Esophagus (tissue), 2 donors: ENCODE measurements around the gene ZDHHC3. TPM values are rescaled to one million over a fixed set of nuclear protein-coding genes. Genes with fewer than 3 reads are reported as not detected.
"Not testable (repeated sequence)": the region's sequence is repeated elsewhere in the genome, so short reads cannot be mapped to it uniquely, and the experiment has no call there.

ENCODE experiments used
- H3K27ac ChIP-seq, 2 donors: one replicate each; pipeline ENCODE4 v1.5.1; 2013; ENCODE audit warnings: low read depth in 2 of 2, mild to moderate bottlenecking in 2 of 2, inconsistent platforms in 1 of 2, low read length in 1 of 2, moderate library complexity in 1 of 2
- H3K27me3 ChIP-seq, 2 donors: one replicate each; pipeline ENCODE4 v1.6.1; 2013; ENCODE audit warnings: low read length in 2 of 2, control low read depth in 1 of 2, mild to moderate bottlenecking in 1 of 2; ENCODE audit not compliant: insufficient read depth in 2 of 2, control insufficient read depth in 1 of 2
- H3K36me3 ChIP-seq, 2 donors: one replicate each; pipeline ENCODE4 v1.6.1; 2013; ENCODE audit warnings: low read length in 1 of 2; ENCODE audit not compliant: control insufficient read depth in 2 of 2, insufficient read depth in 2 of 2
- H3K4me1 ChIP-seq, 2 donors: one replicate each; pipeline ENCODE4 v1.6.1; 2013; ENCODE audit warnings: low read length in 1 of 2; ENCODE audit not compliant: control insufficient read depth in 2 of 2, insufficient read depth in 2 of 2
- H3K4me3 ChIP-seq, 2 donors: one replicate each; pipeline ENCODE4 v1.5.1; 2013; ENCODE audit warnings: low read length in 2 of 2, mild to moderate bottlenecking in 2 of 2, low read depth in 1 of 2, moderate library complexity in 1 of 2
- H3K9me3 ChIP-seq, 2 donors: one replicate each; pipeline ENCODE4 v1.6.1; 2013; ENCODE audit warnings: mild to moderate bottlenecking in 2 of 2, low read depth in 1 of 2, low read length in 1 of 2, moderate library complexity in 1 of 2; ENCODE audit not compliant: control insufficient read depth in 2 of 2, insufficient read depth in 1 of 2
- WGBS, 2 donors: extraction: QIAGEN DNeasy Blood & Tissue Kit; methylation state at CpG; one replicate each; pipeline ENCODE4 v1.1.7; 2013; 5-methylcytosine and 5-hydroxymethylcytosine counted together
- polyA plus RNA-seq, 2 donors: library from polyadenylated mRNA; stranded (reverse); fragments of 200-250 nt; gene quantifications; one replicate each; pipeline ENCODE4 v1.2.3, GENCODE V29; 2013
- donor health status: healthy with polysubstance abuse.
- donor health status: Bipolar disorder and iron deficiency.

ZDHHC3 gene
- polyA plus RNA-seq, 2 donors = 26.0 to 50.1 TPM

DNA sequence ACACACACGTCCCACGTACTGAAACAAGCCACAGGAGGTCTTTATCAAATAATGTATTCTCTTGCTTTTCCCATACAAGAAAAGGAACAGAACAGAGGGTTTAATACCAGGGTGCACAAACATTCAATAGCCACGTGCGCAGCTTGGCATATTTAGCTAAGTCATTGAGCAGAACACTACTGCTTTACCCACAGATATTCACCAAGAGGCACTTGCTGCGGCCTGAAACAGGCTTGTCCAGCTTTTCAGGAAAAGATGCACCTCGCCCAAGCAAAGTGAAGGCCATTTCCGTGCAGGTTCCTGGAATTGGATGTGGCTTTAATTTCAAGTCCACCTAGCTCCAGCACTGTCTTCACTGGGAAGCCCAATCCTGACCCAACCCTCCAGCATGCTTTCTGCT is 17.6 kb downstream of the ZDHHC3 start:
- H3K4me1 ChIP-seq = peaks cover 5 to 12% of the 10 kb centered on the region in 2 donors
- no peak overlapping the region for H3K4me3 ChIP-seq
- 75 to 81% methylated on average over 7 of the region's 7 CpGs for WGBS, 2 donors
- peaks cover 5 to 9% of the 10 kb centered on the region in 2 donors for H3K36me3 ChIP-seq
- H3K27ac ChIP-seq = peak overlapping the region; percentile 55 to 81
- peaks cover 0 to 2% of the 10 kb centered on the region in 2 donors for H3K9me3 ChIP-seq
- H3K27me3 ChIP-seq = no peaks in the 10 kb centered on the region

DNA sequence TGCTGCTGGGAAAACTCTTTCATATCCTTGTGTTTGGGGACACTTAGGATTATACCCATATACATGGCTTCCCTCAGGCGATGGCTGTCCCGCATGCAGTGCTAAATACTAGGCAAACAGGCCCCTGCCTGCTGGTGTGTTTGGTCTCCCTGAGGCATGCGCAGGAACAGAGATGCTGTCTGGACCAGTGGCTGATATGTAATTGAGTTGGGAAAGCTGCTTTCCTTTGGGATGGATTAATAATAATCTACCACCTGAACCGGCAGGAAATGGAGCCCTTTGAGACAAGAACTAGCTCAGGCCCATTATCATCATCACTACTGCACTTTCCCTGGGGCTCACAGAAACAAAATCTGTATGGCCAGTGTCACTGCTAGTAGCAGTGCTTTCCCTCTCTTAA is 18.0 kb downstream of the ZDHHC3 start:
- no peak overlapping the region for H3K4me3 ChIP-seq
- H3K4me1 ChIP-seq = peaks cover 5 to 10% of the 10 kb centered on the region in 2 donors
- H3K36me3 ChIP-seq = peaks cover 5 to 9% of the 10 kb centered on the region in 2 donors
- peaks cover 0 to 2% of the 10 kb centered on the region in 2 donors for H3K9me3 ChIP-seq
- H3K27me3 ChIP-seq = no peaks in the 10 kb centered on the region
- WGBS, 2 donors = 79 to 80% methylated on average over 4 of the region's 4 CpGs
- peak overlapping the region in 1 of 2 donors; percentile 26 for H3K27ac ChIP-seq

DNA sequence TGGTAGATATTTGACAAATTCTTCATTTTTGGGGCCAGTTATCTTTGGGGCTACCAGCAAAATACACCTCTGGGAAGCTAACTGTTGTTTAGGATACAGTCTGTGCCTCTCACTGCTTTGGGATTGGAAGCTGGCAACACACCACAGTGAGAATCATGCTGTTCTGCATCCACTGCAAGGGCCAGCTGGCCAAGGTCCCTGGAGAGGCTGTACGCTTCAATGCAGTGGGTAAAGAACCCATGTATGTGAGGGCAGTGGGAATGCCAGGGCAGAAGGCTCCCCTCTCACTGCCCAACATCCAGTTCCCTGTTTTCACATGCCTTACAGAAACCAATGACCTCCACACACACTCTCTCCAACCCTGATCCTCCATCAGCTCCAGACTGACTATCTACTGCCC is 20.1 kb downstream of the ZDHHC3 start:
- Histone ChIP-seq H3K4me1 (peaks cover 5 to 10% of the 10 kb centered on the region in 2 donors), H3K4me3 (no peak overlapping the region), H3K27ac (no peak overlapping the region), H3K27me3 (no peaks in the 10 kb centered on the region), H3K36me3 (peaks cover 5 to 9% of the 10 kb centered on the region in 2 donors), H3K9me3 (peaks cover 0 to 2% of the 10 kb centered on the region in 2 donors)
- 91 to 92% methylated on average over 1 of the region's 1 CpG for WGBS, 2 donors

DNA sequence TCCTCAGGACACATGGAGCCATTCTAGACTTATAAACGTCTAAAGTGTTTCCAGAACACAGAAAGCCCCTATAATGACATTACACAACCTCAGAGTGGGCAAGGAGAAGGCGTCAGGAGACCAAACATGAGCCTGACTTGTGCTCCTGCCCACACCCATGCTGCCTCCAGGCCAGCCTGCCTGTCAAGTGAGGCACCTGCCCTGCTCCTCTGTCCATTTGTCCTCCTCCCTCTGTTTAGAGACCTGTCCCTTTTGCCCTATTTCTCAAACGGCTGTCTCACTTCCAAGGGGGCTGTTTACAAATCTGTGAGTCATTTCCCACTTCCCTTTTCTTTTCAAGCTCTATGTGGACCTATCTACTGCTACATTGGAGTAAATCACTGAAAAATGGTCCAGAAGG is 21.0 kb downstream of the ZDHHC3 start:
- H3K27ac ChIP-seq = peak overlapping the region in 1 of 2 donors; percentile 6
- WGBS, 2 donors = 47 to 50% methylated on average over 3 of the region's 3 CpGs

DNA sequence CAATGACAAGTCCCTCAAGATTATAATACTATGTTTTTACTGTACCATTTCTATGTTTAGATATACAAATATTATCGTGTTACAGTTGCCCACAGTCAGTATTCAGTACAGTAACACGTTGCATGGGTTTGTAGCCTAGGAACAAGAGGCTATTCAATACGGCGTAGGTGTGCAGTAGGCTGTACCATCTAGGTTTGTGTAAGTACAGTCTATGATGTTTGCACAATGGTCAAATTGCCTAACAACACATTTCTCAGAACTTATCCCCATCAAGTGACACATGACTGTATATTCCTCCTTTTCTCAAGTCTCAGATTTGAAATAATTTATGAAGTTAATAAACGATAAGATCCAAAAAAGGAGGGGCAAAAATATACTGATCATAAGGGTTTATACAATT is 21.7 kb downstream of the ZDHHC3 start:
- Histone ChIP-seq H3K27me3 (no peaks in the 10 kb centered on the region), H3K4me1 (peaks cover 5 to 10% of the 10 kb centered on the region in 2 donors), H3K4me3 (no peak overlapping the region), H3K36me3 (peaks cover 5 to 9% of the 10 kb centered on the region in 2 donors), H3K27ac (no peak overlapping the region), H3K9me3 (no peaks in the 10 kb centered on the region)
- 86 to 92% methylated on average over 5 of the region's 5 CpGs for WGBS, 2 donors

More for the DNA sequence above, 21.0 kb downstream of the ZDHHC3 start:
- H3K9me3 ChIP-seq = peaks cover 0 to 2% of the 10 kb centered on the region in 2 donors
- H3K36me3 ChIP-seq = peaks cover 5 to 9% of the 10 kb centered on the region in 2 donors
- H3K4me1 ChIP-seq = peaks cover 5 to 10% of the 10 kb centered on the region in 2 donors
- no peaks in the 10 kb centered on the region for H3K27me3 ChIP-seq
- no peak overlapping the region for H3K4me3 ChIP-seq

DNA sequence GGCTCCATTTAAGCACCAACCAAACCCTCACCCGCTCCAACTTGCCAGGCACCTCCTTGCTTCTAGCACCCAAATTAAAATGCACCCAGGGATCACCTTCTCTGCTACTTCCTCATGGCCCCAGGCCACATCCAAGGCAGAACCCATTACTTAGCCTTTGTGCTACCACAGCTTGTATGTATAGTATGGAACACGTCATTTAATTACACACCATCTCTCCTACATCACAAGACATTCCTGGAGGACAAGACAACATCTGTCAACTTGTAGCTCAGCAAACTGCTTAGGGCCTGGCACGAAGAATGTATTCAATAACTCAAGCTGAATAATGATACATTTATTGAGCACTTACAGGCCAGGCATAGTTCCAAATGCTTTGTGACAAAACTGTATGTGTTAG is 23.3 kb downstream of the ZDHHC3 start:
- 54 to 72% methylated on average over 3 of the region's 3 CpGs for WGBS, 2 donors
- Histone ChIP-seq H3K27ac (no peak overlapping the region), H3K36me3 (peaks cover 0 to 6% of the 10 kb centered on the region in 2 donors), H3K9me3 (no peaks in the 10 kb centered on the region), H3K4me1 (peaks cover 3 to 11% of the 10 kb centered on the region in 2 donors), H3K4me3 (no peak overlapping the region), H3K27me3 (no peaks in the 10 kb centered on the region)

DNA sequence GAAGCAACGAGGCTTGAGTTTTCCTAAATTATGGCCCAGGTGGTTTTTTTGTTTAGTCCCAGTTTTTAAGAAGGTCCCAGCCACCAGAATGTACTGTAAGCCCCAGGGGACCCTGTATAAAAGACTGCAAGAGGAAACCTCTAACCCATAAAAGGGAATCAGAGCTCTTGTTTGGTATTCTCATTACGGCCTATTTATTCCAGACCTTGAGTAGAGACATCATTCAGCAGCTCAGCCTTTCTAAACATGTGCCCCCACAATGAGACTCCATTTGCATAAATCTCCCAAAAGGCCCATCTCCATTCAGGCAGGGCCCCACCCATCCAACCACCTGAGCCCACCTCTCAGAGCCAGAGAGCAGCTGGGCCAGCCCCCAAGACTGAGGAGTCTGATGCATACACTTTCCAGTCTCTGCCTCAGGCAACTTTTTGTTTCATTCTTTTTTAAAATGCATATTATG is 25.7 kb downstream of the ZDHHC3 start:
- no peak overlapping the region for H3K4me3 ChIP-seq
- no peaks in the 10 kb centered on the region for H3K27me3 ChIP-seq
- H3K4me1 ChIP-seq = peaks cover 3 to 9% of the 10 kb centered on the region in 2 donors
- H3K36me3 ChIP-seq = peaks cover 0 to 4% of the 10 kb centered on the region in 2 donors
- 84 to 86% methylated on average over 2 of the region's 2 CpGs for WGBS, 2 donors
- no peak overlapping the region for H3K27ac ChIP-seq
- no peaks in the 10 kb centered on the region for H3K9me3 ChIP-seq

DNA sequence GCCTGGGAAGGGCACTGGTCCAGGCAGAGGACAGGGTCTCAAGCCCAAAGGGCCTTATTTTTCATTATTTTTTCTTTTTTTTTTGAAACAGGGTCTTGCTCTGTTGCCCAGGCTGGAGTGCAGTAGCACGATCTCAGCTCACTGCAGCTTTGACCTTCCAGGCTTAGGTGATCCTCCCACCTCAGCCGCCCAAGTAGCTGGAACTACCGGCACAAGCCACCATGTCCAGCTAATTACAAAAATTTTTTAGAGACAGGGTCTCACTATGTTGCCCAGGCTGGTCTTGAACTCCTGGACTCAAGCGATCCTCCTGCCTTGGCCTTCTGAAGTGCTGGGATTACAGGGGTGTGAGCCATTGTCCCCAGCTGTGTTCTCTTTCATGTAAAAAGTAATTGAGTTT is 26.2 kb downstream of the ZDHHC3 start:
- H3K4me3 ChIP-seq, H3K27ac ChIP-seq, H3K36me3 ChIP-seq, H3K9me3 ChIP-seq, H3K27me3 ChIP-seq, H3K4me1 ChIP-seq: not testable (repeated sequence)
- 98 to 100% methylated on average over 4 of the region's 4 CpGs for WGBS, 2 donors

DNA sequence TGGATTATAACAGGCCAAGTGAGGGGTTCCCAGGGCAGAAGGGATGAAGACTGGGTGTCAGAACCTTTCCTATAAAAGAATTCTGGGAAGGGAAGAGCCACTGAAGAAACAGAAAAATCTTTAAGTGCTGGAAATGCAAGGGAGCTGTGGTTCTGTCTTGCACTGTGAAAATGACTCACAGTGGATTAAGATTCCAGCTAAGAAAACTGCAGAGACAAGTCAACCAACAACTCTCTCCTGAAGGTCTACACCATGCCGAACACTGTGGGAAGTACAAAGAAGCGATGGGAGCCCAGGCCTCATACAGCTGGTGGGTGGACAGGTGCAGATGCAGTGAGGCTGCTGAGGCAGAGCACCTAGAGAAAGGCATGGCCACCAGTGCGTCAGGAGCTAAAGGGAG is 27.7 kb downstream of the ZDHHC3 start:
- Histone ChIP-seq H3K4me1 (peaks cover 3 to 9% of the 10 kb centered on the region in 2 donors), H3K27ac (peak overlapping the region in 1 of 2 donors; percentile 20), H3K27me3 (no peaks in the 10 kb centered on the region), H3K36me3 (peaks cover 0 to 9% of the 10 kb centered on the region in 2 donors), H3K4me3 (no peak overlapping the region), H3K9me3 (no peaks in the 10 kb centered on the region)
- 74 to 75% methylated on average over 3 of the region's 3 CpGs for WGBS, 2 donors

DNA sequence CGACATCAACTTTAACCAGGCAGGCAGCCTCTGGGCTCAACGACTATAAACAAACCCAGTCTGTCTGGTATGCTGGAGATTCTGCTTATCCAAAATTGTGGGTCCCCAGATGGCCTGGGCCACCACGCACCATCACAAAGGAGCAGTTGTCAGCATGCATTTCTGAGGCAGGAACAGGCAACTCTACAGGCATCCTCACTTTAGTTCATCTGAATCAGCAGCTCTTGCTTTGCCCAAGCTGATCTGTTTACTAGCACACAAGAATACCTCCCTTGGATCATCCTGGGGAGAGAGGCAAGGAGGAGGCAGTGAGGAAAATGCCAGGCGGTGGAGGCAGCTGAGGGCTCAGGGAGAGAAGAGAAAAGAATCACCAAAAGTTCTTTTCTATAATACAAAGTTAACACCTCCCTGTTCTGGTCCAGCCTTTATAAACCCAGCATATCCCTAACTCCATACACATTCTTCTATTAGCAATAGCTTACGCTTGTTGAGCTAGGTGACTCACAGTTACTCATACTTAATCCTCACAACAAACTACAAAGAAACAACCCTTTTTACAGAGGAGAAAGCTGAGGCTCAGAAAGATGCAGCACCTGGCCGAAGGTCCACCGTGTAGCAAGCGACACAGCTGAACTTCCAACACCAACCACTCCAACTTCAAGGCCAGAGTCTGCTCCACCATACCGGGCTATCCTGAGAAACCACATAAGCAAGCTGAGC is 33.6 kb downstream of the ZDHHC3 start:
- Histone ChIP-seq H3K27ac (peak overlapping the region in 1 of 2 donors; percentile 33), H3K4me1 (peaks cover 0 to 5% of the 10 kb centered on the region in 2 donors), H3K27me3 (no peaks in the 10 kb centered on the region), H3K36me3 (peaks cover 16 to 32% of the 10 kb centered on the region in 2 donors), H3K4me3 (no peak overlapping the region), H3K9me3 (no peaks in the 10 kb centered on the region)
- 89% methylated on average over 9 of the region's 9 CpGs for WGBS, 2 donors
